Gastrocnemius medialis (tissue), 4 donors: ENCODE data around the gene COL6A2. TPM values are rescaled to one million over a fixed set of nuclear protein-coding genes. Genes with fewer than 3 reads are reported as not detected.
"Not testable (repeated sequence)": the region's sequence is repeated elsewhere in the genome, so short reads cannot be mapped to it uniquely, and the experiment has no call there.

Source experiments
- ATAC-seq, 2 donors: fragments of 150-250 bp; one replicate each; pipeline ENCODE4 v1.9.1; 2016
- DNase-seq, 2 donors: peaks; one replicate each; pipeline ENCODE4 v3.0.0-alpha.2; 2019
- H3K27ac ChIP-seq, 4 donors: fragments of 200-600 bp; sonication (generic); 1 replicate in 1 of 4; 2 replicates in 3 of 4; pipeline ENCODE4 v1.5.1; 2016 to 2018; ENCODE audit warnings: mild to moderate bottlenecking in 2 of 4, moderate library complexity in 1 of 4
- H3K27me3 ChIP-seq, 3 donors: fragments of 200-600 bp; sonication (generic) in 2 of 3; 1 replicate in 1 of 3; 2 replicates in 2 of 3; pipeline versions ENCODE4 v1.5.1 to v1.6.0; 2016 to 2019; ENCODE audit warnings: mild to moderate bottlenecking in 1 of 3, moderate library complexity in 1 of 3
- H3K36me3 ChIP-seq, 2 donors: fragments of 200-600 bp; sonication (generic) in 1 of 2; one replicate each; pipeline ENCODE4 v1.5.1; 2017 to 2018
- H3K4me1 ChIP-seq, 2 donors: fragments of 200-600 bp; sonication (generic) in 1 of 2; one replicate each; pipeline ENCODE4 v1.5.1; 2016 to 2017; ENCODE audit warnings: mild to moderate bottlenecking in 2 of 2
- H3K4me3 ChIP-seq, 4 donors: fragments of 200-600 bp; sonication (generic) in 3 of 4; 1 replicate in 1 of 4; 2 replicates in 3 of 4; pipeline ENCODE4 v1.5.1; 2016 to 2019; ENCODE audit warnings: mild to moderate bottlenecking in 2 of 4
- H3K9me3 ChIP-seq, 3 donors: fragments of 200-600 bp; sonication (generic) in 2 of 3; 1 replicate in 1 of 3; 2 replicates in 2 of 3; pipeline ENCODE4 v1.5.1; 2016 to 2019
- CTCF ChIP-seq, 5 experiments: fragments of 450-650 bp in 3 of 5; fragments of 200-600 bp in 2 of 5; sonication (generic) in 2 of 5; IDR thresholded peaks in 4 of 5; conservative IDR thresholded peaks in 1 of 5; 1 replicate in 4 of 5; 2 replicates in 1 of 5; pipeline ENCODE4 v1.5.1; 2016 to 2019; ENCODE audit warnings: antibody characterized with exemption in 5 of 5, mild to moderate bottlenecking in 3 of 5, moderate library complexity in 3 of 5
- POLR2A ChIP-seq, 2 donors: fragments of 450-650 bp; IDR thresholded peaks; one replicate each; pipeline ENCODE4 v1.6.1; 2017; ENCODE audit warnings: antibody characterized with exemption in 2 of 2, mild to moderate bottlenecking in 2 of 2, moderate library complexity in 2 of 2
- in situ Hi-C, 4 donors: fragments of 200-750 bp; cut with MboI; loops; one replicate each; pipeline versions ENCODE4 v1.15.0 to v1.8.0; 2017; ENCODE audit warnings: low sequenced_read_pairs in 4 of 4
- intact Hi-C: fragments of 100-400 bp; cut with DNase I; formaldehyde crosslinking; loops from one replicate; pipeline ENCODE4 v1.15.1; 2023; ENCODE audit warnings: low total_unique reads
- total RNA-seq, 4 donors: library from RNA; depleted of rRNA; stranded (reverse); fragments of >200 nt; gene quantifications; one replicate each; pipeline versions ENCODE4 v1.1.0 to v1.2.3, GENCODE V29; 2016

The COL6A2 gene
- total RNA-seq, 4 donors from 2014 or later, result 44.0 to 141 (median 88.4) TPM

GRCh38 chr21:46104104-46104503 lies 6.2 kb downstream of the COL6A2 start:
- peaks cover 9 to 33% (median 23%) of the 10 kb centered on the region in 3 donors for H3K27me3 ChIP-seq
- H3K4me3 ChIP-seq, result no peak overlapping the region
- intact Hi-C loops, result no loop called here
- no peaks in the 10 kb centered on the region for H3K4me1 ChIP-seq
- DNase-seq (no peak), ATAC-seq (no peak)
- no peaks in the 10 kb centered on the region for H3K36me3 ChIP-seq
- in situ Hi-C loops, result loop anchor here in 3 of 4 donors (10.0 to 25.0 kb wide), 2 partner anchors 139 to 142 kb away; no protein-coding TSS in a partner anchor
- no peak overlapping the region for H3K27ac ChIP-seq
- TF ChIP-seq CTCF (IDR thresholded peaks at IDR 0.05 in 4 of 5, conservative IDR thresholded peaks at IDR 0.05 in 1 of 5) (no peak), POLR2A (IDR thresholded peaks at IDR 0.05) (no peak)
- no peaks in the 10 kb centered on the region for H3K9me3 ChIP-seq

- H3K36me3 ChIP-seq, H3K9me3 ChIP-seq, ATAC-seq, H3K4me3 ChIP-seq, H3K27me3 ChIP-seq, H3K4me1 ChIP-seq, H3K27ac ChIP-seq, DNase-seq, intact Hi-C loops: not testable (repeated sequence)
- in situ Hi-C loops, result loop anchor here in 3 of 4 donors (10.0 to 25.0 kb wide), 2 partner anchors 143 to 145 kb away; no protein-coding TSS in a partner anchor
Observed at GRCh38 chr21:46107376-46107775, 9.5 kb downstream of the COL6A2 start.

DNA sequence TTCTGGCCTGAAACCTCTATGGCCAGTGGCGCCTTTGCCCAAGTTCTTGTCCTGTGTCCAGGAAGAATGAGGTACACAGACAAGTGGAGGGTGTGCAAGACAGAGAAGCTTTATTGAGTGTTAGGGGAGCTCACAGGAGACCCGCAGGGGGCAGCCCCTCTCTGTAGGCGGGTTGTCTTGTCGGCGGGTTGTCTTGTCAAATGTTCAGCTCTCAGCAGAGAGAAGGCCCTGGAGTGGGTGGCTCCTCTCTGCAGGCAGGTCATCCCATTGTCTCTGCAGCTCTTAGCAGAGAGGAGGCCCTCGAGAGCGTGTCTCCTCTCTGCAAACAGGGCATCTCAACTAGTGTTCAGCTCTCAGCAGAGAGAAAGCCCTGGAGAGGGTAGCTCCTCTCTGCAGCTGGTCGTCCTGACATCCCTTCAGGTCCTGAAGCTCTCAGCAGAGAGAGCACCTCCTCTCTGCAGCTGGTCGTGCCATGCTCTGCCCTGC lies 11.0 kb downstream of the COL6A2 start:
- H3K9me3 ChIP-seq, result no peaks in the 10 kb centered on the region
- intact Hi-C loops (no loop called here), in situ Hi-C loops (loop anchor here in 3 of 4 donors (10.0 to 25.0 kb wide), 2 partner anchors 144 to 147 kb away; no protein-coding TSS in a partner anchor)
- peaks cover 0 to 8% of the 10 kb centered on the region in 2 donors for H3K36me3 ChIP-seq
- DNase-seq (peak in 1 of 2 donors; percentile 1), ATAC-seq (no peak)
- TF ChIP-seq CTCF (IDR thresholded peaks at IDR 0.05 in 4 of 5, conservative IDR thresholded peaks at IDR 0.05 in 1 of 5) (no peak), POLR2A (IDR thresholded peaks at IDR 0.05) (no peak)
- no peak overlapping the region for H3K27ac ChIP-seq
- no peak overlapping the region for H3K4me3 ChIP-seq
- peaks cover 0 to 7% of the 10 kb centered on the region in 2 donors for H3K4me1 ChIP-seq
- H3K27me3 ChIP-seq, result peaks cover 0 to 1% (median 1%) of the 10 kb centered on the region in 3 donors

GRCh38 chr21:46109313-46110221 lies 11.7 kb downstream of the COL6A2 start:
- Histone ChIP-seq H3K27ac (peak overlapping the region in 1 of 4 donors; percentile 22), H3K4me3 (no peak overlapping the region), H3K9me3 (no peaks in the 10 kb centered on the region), H3K36me3 (peaks cover 0 to 8% of the 10 kb centered on the region in 2 donors), H3K4me1 (peaks cover 0 to 7% of the 10 kb centered on the region in 2 donors), H3K27me3 (no peaks in the 10 kb centered on the region)
- no peak for ATAC-seq
- peak; percentile 1 to 6 for DNase-seq
- intact Hi-C loops (loop anchor here (5.0 kb wide), 1 partner anchor 137 kb away; no protein-coding TSS in a partner anchor), in situ Hi-C loops (loop anchor here in 3 of 4 donors (10.0 to 25.0 kb wide), 2 partner anchors 145 to 147 kb away; no protein-coding TSS in a partner anchor)
- TF ChIP-seq POLR2A (IDR thresholded peaks at IDR 0.05), result no peak
- TF ChIP-seq CTCF (IDR thresholded peaks at IDR 0.05 in 4 of 5, conservative IDR thresholded peaks at IDR 0.05 in 1 of 5), result no peak
